Heart left ventricle (tissue), 16 donors: ENCODE results near the gene CMIP. TPM values are rescaled to one million over a fixed set of nuclear protein-coding genes. Genes with fewer than 3 reads are reported as not detected.

Experiments used
- ATAC-seq, 4 donors: fragments of 200-7000 bp; cut with Tn5 transposase; one replicate each; pipeline ENCODE4 v1.9.1; 2020 to 2022; ENCODE audit warnings: moderate library complexity in 4 of 4, mild to moderate bottlenecking in 3 of 4, moderate number of reproducible peaks in 1 of 4
- DNase-seq, 5 donors: peaks; one replicate each; pipeline ENCODE4 v3.0.0-alpha.2; 2020
- H3K27ac ChIP-seq, 12 donors: fragments of 200-600 bp; sonication (generic) in 4 of 12; one replicate each; pipeline versions ENCODE4 v1.5.0 to v1.8.0; 2016 to 2022; ENCODE audit warnings: mild to moderate bottlenecking in 2 of 12
- H3K27me3 ChIP-seq, 9 donors: fragments of 200-600 bp; sonication (generic) in 2 of 9; one replicate each; pipeline versions ENCODE4 v1.5.1 to v1.8.0; 2016 to 2022; ENCODE audit warnings: mild to moderate bottlenecking in 3 of 9
- H3K36me3 ChIP-seq, 9 donors: fragments of 200-600 bp; sonication (generic) in 2 of 9; one replicate each; pipeline versions ENCODE4 v1.5.0 to v1.8.0; 2018 to 2022; ENCODE audit warnings: mild to moderate bottlenecking in 2 of 9
- H3K4me1 ChIP-seq, 12 donors: fragments of 200-600 bp; sonication (generic) in 4 of 12; one replicate each; pipeline versions ENCODE4 v1.5.0 to v1.8.0; 2016 to 2022; ENCODE audit warnings: mild to moderate bottlenecking in 3 of 12
- H3K4me3 ChIP-seq, 12 donors: fragments of 200-600 bp; sonication (generic) in 4 of 12; one replicate each; pipeline versions ENCODE4 v1.5.0 to v1.8.0; 2017 to 2022; ENCODE audit warnings: mild to moderate bottlenecking in 9 of 12, moderate library complexity in 4 of 12
- H3K9me3 ChIP-seq, 12 donors: fragments of 200-600 bp; sonication (generic) in 4 of 12; one replicate each; pipeline versions ENCODE4 v1.5.0 to v1.8.0; 2016 to 2022; ENCODE audit warnings: mild to moderate bottlenecking in 1 of 12
- CTCF ChIP-seq, 12 donors: fragments of 200-600 bp; sonication (generic) in 4 of 12; IDR thresholded peaks; one replicate each; pipeline versions ENCODE4 v1.5.0 to v1.8.0; 2018 to 2022; ENCODE audit warnings: antibody characterized with exemption in 12 of 12, mild to moderate bottlenecking in 5 of 12
- POLR2A ChIP-seq, 2 donors: fragments of 450-650 bp; IDR thresholded peaks; one replicate each; pipeline ENCODE4 v1.6.1; 2017; ENCODE audit warnings: antibody characterized with exemption in 2 of 2, mild to moderate bottlenecking in 2 of 2, moderate library complexity in 2 of 2
- WGBS, 4 donors: extraction: QIAGEN DNeasy Blood & Tissue Kit in 2 of 4; methylation state at CpG; one replicate each; pipeline versions ENCODE4 v1.1.5 to v1.1.7; 2013 to 2018; 5-methylcytosine and 5-hydroxymethylcytosine counted together
- intact Hi-C, 10 donors: fragments of 100-400 bp; cut with DNase I; formaldehyde crosslinking; loops; one replicate each; pipeline versions ENCODE4 v1.11.1 to v1.14.2; 2022
- polyA plus RNA-seq, 2 donors: library from polyadenylated mRNA; stranded (reverse); fragments of 200-250 nt; gene quantifications; one replicate each; pipeline ENCODE4 v1.2.3, GENCODE V29; 2013
- total RNA-seq, 9 donors: library from RNA; depleted of rRNA in 2 of 9; stranded (reverse); fragments of >200 nt in 2 of 9; fragmentation: NEBNext Ultra II Directional in 3 of 9; extraction: Animal tissue kit (Norgen Biotek cat#: 25700) in 3 of 9; gene quantifications; one replicate each; pipeline versions ENCODE4 v1.1.0 to v1.2.4, GENCODE V29; 2016 to 2023
- donor health status: ischemic (EF 13 %, LVEDD 7.1; RV severe dilation, severe dysfunction).
- donor health status: healthy with polysubstance abuse.
- donor health status: DM: no; HTN: yes; CAD: no.
- donor health status: DM: no; HTN: no; CAD: no.
- donor health status: ischemic (EF 25% LVEDD 6.9; RV normal size, moderate dysfunction).
- donor health status: ischemic (EF 25% LVEDD 5.7; RV mildly dilated, moderate dysfunction).
- donor health status: healthy.
- donor health status: DM: yes; HTN: yes; CAD: no.
- donor health status: ischemic (EF 35%, LVEDD 5.7; RV mildly dilated, moderate dysfunction).
- donor health status: nonischemic (EF 11% LVEDD 7.7; RV severe dilation, severe dysfunction).
- donor health status: DM: yes; HTN: yes; CAD: no.
- donor health status: PGD.
- donor health status: ischemic (EF 29% LVEDD 5.4; RV normal size, mild dysfunction).
- donor health status: nonischemic (EF 23%, LVEDD 6.1; RV moderate dilation, normal function).

Gene CMIP
- total and polyA plus RNA-seq, 11 donors = 4.1 to 48.8 (median 10.6) TPM

GRCh38 chr16:81437865-81438264, 6.7 kb upstream of the CMIP start:
- ATAC-seq (peak in 2 of 4 donors; percentile 53 to 59), DNase-seq (no peak)
- no peak overlapping the region for H3K27ac ChIP-seq
- H3K4me1 ChIP-seq = peaks cover 0 to 10% (median 0%) of the 10 kb centered on the region in 12 donors
- H3K9me3 ChIP-seq = no peaks in the 10 kb centered on the region
- no peaks in the 10 kb centered on the region for H3K36me3 ChIP-seq
- intact Hi-C loops = no loop called here
- no peak overlapping the region for H3K4me3 ChIP-seq
- no peaks in the 10 kb centered on the region for H3K27me3 ChIP-seq
- TF ChIP-seq CTCF (IDR thresholded peaks at IDR 0.05) = no peak
- 50 to 57% (median 53%) methylated on average over 10 of the region's 10 CpGs for WGBS, 4 donors

- Histone ChIP-seq H3K36me3 (no peaks in the 10 kb centered on the region), H3K4me1 (peaks cover 0 to 20% (median 5%) of the 10 kb centered on the region in 12 donors), H3K27ac (no peak overlapping the region), H3K4me3 (no peak overlapping the region), H3K9me3 (no peaks in the 10 kb centered on the region), H3K27me3 (no peaks in the 10 kb centered on the region)
- DNase-seq (no peak), ATAC-seq (no peak)
- WGBS, 4 donors = 75 to 77% (median 76%) methylated on average over 20 to 21 of the region's 21 CpGs
- TF ChIP-seq CTCF (IDR thresholded peaks at IDR 0.05) (no peak), POLR2A (IDR thresholded peaks at IDR 0.05) (no peak)
- intact Hi-C loops = loop anchor here in 3 of 10 donors (5.0 to 10.0 kb wide), 3 partner anchors 171 to 184 kb away; no protein-coding TSS in a partner anchor
These were observed 3.5 kb upstream of the CMIP start for GRCh38 chr16:81440888-81441761.

GRCh38 chr16:81442220-81442915, 2.2 kb upstream of the CMIP start:
- no peak overlapping the region for H3K27ac ChIP-seq
- no peaks in the 10 kb centered on the region for H3K9me3 ChIP-seq
- H3K27me3 ChIP-seq = no peaks in the 10 kb centered on the region
- DNase-seq = no peak
- WGBS, 4 donors = 60 to 70% (median 67%) methylated on average over 6 to 7 of the region's 7 CpGs
- H3K4me1 ChIP-seq = peaks cover 0 to 31% (median 7%) of the 10 kb centered on the region in 12 donors
- no peak for ATAC-seq
- no peak overlapping the region for H3K4me3 ChIP-seq
- H3K36me3 ChIP-seq = no peaks in the 10 kb centered on the region
- TF ChIP-seq CTCF (IDR thresholded peaks at IDR 0.05) (no peak), POLR2A (IDR thresholded peaks at IDR 0.05) (no peak)
- intact Hi-C loops = loop anchor here in 3 of 10 donors (5.0 to 10.0 kb wide), 3 partner anchors 170 to 182 kb away; no protein-coding TSS in a partner anchor
